Limb (tissue), 2 donors: ENCODE data around the gene MAGI3.
"Not testable (repeated sequence)": the region's sequence is repeated elsewhere in the genome, so short reads cannot be mapped to it uniquely, and the experiment has no call there.

ENCODE experiments used
- DNase-seq, 2 donors: peaks; one replicate each; pipeline ENCODE4 v3.0.0-alpha.2; 2016; ENCODE audit errors: extremely low spot score in 2 of 2

MAGI3 gene

GRCh38 chr1:113399062-113399583 is 8.8 kb downstream of the MAGI3 start:
- DNase-seq, result no peak

GRCh38 chr1:113401067-113401466 is 10.8 kb downstream of the MAGI3 start:
- DNase-seq, result no peak

GRCh38 chr1:113401728-113402127 is 11.4 kb downstream of the MAGI3 start:
- no peak for DNase-seq

GRCh38 chr1:113403065-113403464 is 12.8 kb downstream of the MAGI3 start:
- DNase-seq, result no peak

GRCh38 chr1:113405573-113405972 is 15.3 kb downstream of the MAGI3 start:
- DNase-seq, result no peak

GRCh38 chr1:113406149-113406548 is 15.8 kb downstream of the MAGI3 start:
- not testable (repeated sequence) for DNase-seq

- DNase-seq, result no peak
These were observed 19.0 kb downstream of the MAGI3 start for GRCh38 chr1:113409363-113409762.

GRCh38 chr1:113412020-113412419 is 21.7 kb downstream of the MAGI3 start:
- DNase-seq, result not testable (repeated sequence)

GRCh38 chr1:113415310-113416070 is 25.2 kb downstream of the MAGI3 start:
- no peak for DNase-seq

GRCh38 chr1:113416071-113416470 is 25.8 kb downstream of the MAGI3 start:
- DNase-seq, result not testable (repeated sequence)

GRCh38 chr1:113416496-113416895 is 26.2 kb downstream of the MAGI3 start:
- DNase-seq, result no peak

- DNase-seq, result no peak
These were observed 32.2 kb downstream of the MAGI3 start for GRCh38 chr1:113422315-113423068.

- DNase-seq, result no peak
These were observed 33.5 kb downstream of the MAGI3 start for GRCh38 chr1:113423826-113424225.

- no peak for DNase-seq
These were observed 39.3 kb downstream of the MAGI3 start for GRCh38 chr1:113429461-113430153.

- DNase-seq, result no peak
These were observed 42.9 kb downstream of the MAGI3 start for GRCh38 chr1:113433184-113433583.

GRCh38 chr1:113434081-113434873 is 44.0 kb downstream of the MAGI3 start:
- DNase-seq, result no peak

- DNase-seq, result no peak
These were observed 44.5 kb downstream of the MAGI3 start for GRCh38 chr1:113434874-113435175.

- no peak for DNase-seq
These were observed 47.4 kb downstream of the MAGI3 start for GRCh38 chr1:113437554-113438341.

- no peak for DNase-seq
These were observed 48.4 kb downstream of the MAGI3 start for GRCh38 chr1:113438505-113439276.

GRCh38 chr1:113439277-113439670 is 49.0 kb downstream of the MAGI3 start:
- no peak for DNase-seq
